Muscle of leg (tissue), 11 donors: Measurements from ENCODE around the gene ACYP2. TPM values are rescaled to one million over a fixed set of nuclear protein-coding genes. Genes with fewer than 3 reads are reported as not detected.
"Not testable (repeated sequence)": the region's sequence is repeated elsewhere in the genome, so short reads cannot be mapped to it uniquely, and the experiment has no call there.

ENCODE experiments used
- DNase-seq: peaks from one replicate; pipeline ENCODE4 v3.0.0; 2013
- H3K27ac ChIP-seq: one replicate; pipeline ENCODE4 v1.5.1; 2013; ENCODE audit warnings: mild to moderate bottlenecking, low read length, control low read depth
- H3K27me3 ChIP-seq: one replicate; pipeline ENCODE4 v1.6.1; 2013; ENCODE audit warnings: low read length; ENCODE audit not compliant: control insufficient read depth, insufficient read depth
- H3K36me3 ChIP-seq: one replicate; pipeline ENCODE4 v1.6.1; 2013; ENCODE audit warnings: low read length; ENCODE audit not compliant: control insufficient read depth, insufficient read depth
- H3K4me1 ChIP-seq: one replicate; pipeline ENCODE4 v1.6.1; 2013; ENCODE audit warnings: low read length; ENCODE audit not compliant: control insufficient read depth, insufficient read depth
- H3K4me3 ChIP-seq: one replicate; pipeline ENCODE4 v1.5.1; 2013; ENCODE audit warnings: low read length, control low read depth
- H3K9me3 ChIP-seq: replicated peaks from 2 replicates; pipeline ENCODE4 v1.6.1; 2013; ENCODE audit warnings: low read depth, low read length; ENCODE audit not compliant: control insufficient read depth
- WGBS: methylation state at CpG from one replicate; pipeline ENCODE4 v1.1.5; 2013; ENCODE audit warnings: missing lambda C conversion rate; ENCODE audit not compliant: insufficient coverage; 5-methylcytosine and 5-hydroxymethylcytosine counted together
- polyA plus RNA-seq, 8 donors: library from polyadenylated mRNA; unstranded; fragments of 120-200 nt; gene quantifications; one replicate each; pipeline versions ENCODE4 v1.2.1 to v1.2.3, GENCODE V29; 2013; ENCODE audit warnings: inconsistent platforms in 1 of 8, low replicate concordance in 1 of 8; ENCODE audit not compliant: insufficient read length in 8 of 8, insufficient read depth in 1 of 8
- total RNA-seq: library from RNA; stranded (reverse); fragments of 120-200 nt; gene quantifications from one replicate; pipeline ENCODE4 v1.2.4, GENCODE V29; 2013

The ACYP2 gene
- total and polyA plus RNA-seq, 9 donors = 16.7 to 27.1 (median 22.8) TPM

DNA sequence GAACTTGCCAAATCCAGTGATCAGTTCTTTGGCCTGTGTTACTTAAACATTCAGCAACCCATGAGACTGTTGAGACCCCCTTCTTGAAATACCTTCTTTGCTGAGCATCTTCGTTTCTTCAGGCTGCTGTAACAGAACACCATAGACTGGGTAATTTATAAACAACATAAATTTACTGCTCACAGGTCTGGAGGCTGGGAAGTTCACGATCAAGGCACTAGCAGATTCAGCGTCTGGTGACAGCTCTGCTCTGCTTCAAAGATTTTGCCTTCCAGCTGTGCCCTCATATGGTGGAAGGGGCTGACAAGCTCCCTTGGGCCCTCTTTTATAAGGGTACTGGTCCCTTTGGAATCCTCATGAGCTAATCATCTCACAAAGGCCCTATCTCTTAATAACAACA is 169.4 kb downstream of the ACYP2 start:
- no peak for DNase-seq
- 71% methylated on average over 2 of the region's 3 CpGs for WGBS
- Histone ChIP-seq H3K4me1 (peaks cover 13% of the 10 kb centered on the region), H3K36me3 (no peaks in the 10 kb centered on the region), H3K9me3 (no peaks in the 10 kb centered on the region), H3K4me3 (no peak overlapping the region), H3K27ac (no peak overlapping the region), H3K27me3 (no peaks in the 10 kb centered on the region)

DNA sequence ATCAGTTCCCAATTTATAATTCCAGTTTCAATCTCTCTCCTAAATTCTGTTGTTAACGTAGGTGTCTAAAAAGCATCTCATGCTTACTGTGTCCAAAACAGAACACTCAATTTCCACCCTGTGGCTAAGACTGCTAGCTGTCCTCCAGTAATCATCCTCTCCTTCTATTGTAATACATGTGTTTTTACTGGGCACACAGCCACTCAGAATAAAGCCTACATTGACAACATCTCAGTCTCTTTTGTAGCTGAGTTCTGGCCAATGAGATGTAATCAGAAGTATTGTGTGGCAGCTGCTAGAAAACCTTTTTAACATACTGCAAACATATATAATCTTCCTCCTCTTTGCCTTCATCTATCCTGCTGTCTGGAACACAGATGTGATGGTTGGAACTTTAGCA is 170.0 kb downstream of the ACYP2 start:
- Histone ChIP-seq H3K4me1 (peaks cover 14% of the 10 kb centered on the region), H3K4me3 (no peak overlapping the region), H3K36me3 (no peaks in the 10 kb centered on the region), H3K27me3 (no peaks in the 10 kb centered on the region), H3K27ac (no peak overlapping the region), H3K9me3 (no peaks in the 10 kb centered on the region)
- 100% methylated on average over 1 of the region's 1 CpG for WGBS
- no peak for DNase-seq

GRCh38 chr2:54287532-54287931 is 172.1 kb downstream of the ACYP2 start:
- H3K36me3 ChIP-seq = no peaks in the 10 kb centered on the region
- peaks cover 26% of the 10 kb centered on the region for H3K4me1 ChIP-seq
- H3K27ac ChIP-seq = peak overlapping the region; percentile 53
- no peaks in the 10 kb centered on the region for H3K27me3 ChIP-seq
- H3K9me3 ChIP-seq = no peaks in the 10 kb centered on the region
- 0% methylated on average over 1 of the region's 2 CpGs for WGBS
- DNase-seq = peak; percentile 94
- H3K4me3 ChIP-seq = no peak overlapping the region

DNA sequence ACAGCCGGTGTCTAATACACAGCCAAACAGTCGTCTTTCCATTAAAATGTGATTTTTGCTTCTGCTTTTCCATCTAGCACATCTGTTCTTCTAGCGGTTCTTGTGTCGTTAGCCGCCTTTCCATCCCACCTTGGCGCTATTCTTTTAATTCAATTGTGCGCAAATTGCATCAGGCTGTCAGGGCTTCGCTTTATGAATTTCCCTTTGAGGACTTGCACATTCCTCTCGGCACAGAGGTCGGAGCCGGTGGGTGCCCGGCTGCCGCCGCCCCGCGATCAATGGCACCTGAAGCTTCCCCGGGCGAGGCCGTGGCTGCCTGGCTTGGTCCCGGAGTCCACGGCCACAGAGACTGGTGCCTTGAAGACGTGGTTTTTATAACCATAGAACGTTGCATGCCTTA is 174.5 kb downstream of the ACYP2 start:
- no peak overlapping the region for H3K4me3 ChIP-seq
- peak; percentile 58 for DNase-seq

GRCh38 chr2:54290356-54291025 is 175.1 kb downstream of the ACYP2 start:
- no peak overlapping the region for H3K4me3 ChIP-seq
- WGBS = 19% methylated on average over 4 of the region's 9 CpGs

More for the DNA sequence above, 174.5 kb downstream of the ACYP2 start:
- Histone ChIP-seq H3K27ac (peak overlapping the region; percentile 77), H3K4me1 (peaks cover 26% of the 10 kb centered on the region), H3K9me3 (no peaks in the 10 kb centered on the region), H3K36me3 (no peaks in the 10 kb centered on the region), H3K27me3 (no peaks in the 10 kb centered on the region)
- WGBS = 52% methylated on average over 17 of the region's 23 CpGs

DNA sequence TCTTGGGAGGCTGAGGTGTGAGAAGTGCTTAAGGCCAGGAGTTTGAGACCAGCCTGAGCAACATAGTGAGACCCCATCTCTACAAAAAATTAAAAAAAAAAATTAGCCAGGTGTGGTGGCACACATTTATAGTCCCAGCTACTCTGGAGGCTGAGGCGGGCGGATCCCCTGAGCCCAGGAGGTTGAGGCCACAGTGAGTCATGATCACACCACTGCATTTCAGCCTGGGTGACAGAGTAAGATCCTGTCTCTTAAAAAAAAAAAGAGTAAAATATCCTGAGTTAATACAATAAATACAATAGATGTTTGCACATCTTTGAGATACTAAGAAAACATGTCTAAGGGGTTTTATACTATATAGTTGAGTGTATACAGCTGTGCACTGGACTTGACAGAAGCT is 179.2 kb downstream of the ACYP2 start:
- H3K4me3 ChIP-seq, H3K9me3 ChIP-seq, H3K27me3 ChIP-seq, H3K27ac ChIP-seq, H3K36me3 ChIP-seq, DNase-seq: not testable (repeated sequence)
- H3K4me1 ChIP-seq = peaks cover 13% of the 10 kb centered on the region
- WGBS = no CpG with 5 or more reads among the region's 2 CpGs

More at GRCh38 chr2:54290356-54291025, 175.1 kb downstream of the ACYP2 start:
- peaks cover 26% of the 10 kb centered on the region for H3K4me1 ChIP-seq
- no peaks in the 10 kb centered on the region for H3K27me3 ChIP-seq
- H3K9me3 ChIP-seq = no peaks in the 10 kb centered on the region
- peak overlapping the region; percentile 77 for H3K27ac ChIP-seq
- peak; percentile 95 for DNase-seq
- H3K36me3 ChIP-seq = no peaks in the 10 kb centered on the region

- 80% methylated on average over 1 of the region's 5 CpGs for whole genome bisulfite sequencing
- Histone ChIP-seq H3K27me3 (no peaks in the 10 kb centered on the region), H3K4me3 (no peak overlapping the region), H3K4me1 (peaks cover 7% of the 10 kb centered on the region), H3K27ac (no peak overlapping the region), H3K36me3 (no peaks in the 10 kb centered on the region), H3K9me3 (no peaks in the 10 kb centered on the region)
- DNase-seq = no peak
These were observed 180.5 kb downstream of the ACYP2 start for GRCh38 chr2:54295911-54296310.

DNA sequence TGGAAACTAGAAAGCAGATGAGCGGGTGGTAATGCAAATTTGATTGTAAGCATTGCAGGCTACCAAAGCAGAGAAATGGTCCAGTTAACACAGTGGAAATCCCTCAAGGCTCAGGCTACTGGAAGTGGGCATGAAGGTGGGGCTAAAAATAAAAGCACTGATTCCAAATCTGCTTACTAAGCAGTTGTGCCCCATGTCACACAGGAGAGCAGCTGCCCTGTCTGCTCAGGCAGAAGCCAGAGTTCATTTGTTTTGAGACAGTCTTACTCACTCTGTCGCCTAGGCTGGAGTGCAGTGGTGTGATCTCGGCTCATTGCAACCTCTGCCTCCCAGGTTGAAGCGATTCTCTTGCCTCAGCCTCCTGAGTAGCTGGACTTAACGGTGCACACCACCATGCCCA is 183.1 kb downstream of the ACYP2 start:
- H3K36me3 ChIP-seq = no peaks in the 10 kb centered on the region
- no peak overlapping the region for H3K27ac ChIP-seq
- H3K4me1 ChIP-seq = no peaks in the 10 kb centered on the region
- no peaks in the 10 kb centered on the region for H3K9me3 ChIP-seq
- no peaks in the 10 kb centered on the region for H3K27me3 ChIP-seq
- WGBS = 64% methylated on average over 2 of the region's 5 CpGs
- no peak for DNase-seq
- no peak overlapping the region for H3K4me3 ChIP-seq

DNA sequence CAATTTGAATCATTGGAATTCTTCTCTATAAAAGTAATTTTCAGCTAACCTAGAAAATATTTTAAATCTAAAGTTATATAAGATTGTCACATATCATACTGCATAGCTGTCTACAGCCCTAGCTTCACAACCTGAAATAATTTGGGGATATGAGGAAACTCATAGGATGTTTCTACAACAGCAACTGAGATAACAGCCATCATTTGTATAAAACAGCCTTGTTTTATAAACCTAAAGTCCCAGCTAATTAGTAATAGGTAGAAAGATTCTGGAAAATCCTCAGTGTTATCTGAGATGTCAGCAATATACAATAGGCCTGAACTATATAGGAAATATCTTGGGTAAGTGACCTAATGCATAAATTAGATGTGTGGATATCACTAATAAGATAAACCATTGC is 188.2 kb downstream of the ACYP2 start:
- H3K4me3 ChIP-seq = no peak overlapping the region
- no peaks in the 10 kb centered on the region for H3K9me3 ChIP-seq
- no peaks in the 10 kb centered on the region for H3K4me1 ChIP-seq
- DNase-seq = no peak
- no peaks in the 10 kb centered on the region for H3K27me3 ChIP-seq
- no peaks in the 10 kb centered on the region for H3K36me3 ChIP-seq
- H3K27ac ChIP-seq = no peak overlapping the region

GRCh38 chr2:54306556-54306955 is 191.1 kb downstream of the ACYP2 start:
- H3K36me3 ChIP-seq = no peaks in the 10 kb centered on the region
- H3K27ac ChIP-seq = no peak overlapping the region
- no peak for DNase-seq
- no peaks in the 10 kb centered on the region for H3K27me3 ChIP-seq
- no peak overlapping the region for H3K4me3 ChIP-seq
- no CpG with 5 or more reads among the region's 3 CpGs for WGBS
- no peaks in the 10 kb centered on the region for H3K9me3 ChIP-seq
- no peaks in the 10 kb centered on the region for H3K4me1 ChIP-seq

GRCh38 chr2:54308186-54308585 is 192.8 kb downstream of the ACYP2 start:
- H3K36me3 ChIP-seq = no peaks in the 10 kb centered on the region
- no peak for DNase-seq
- 76% methylated on average over 2 of the region's 6 CpGs for WGBS

More at GRCh38 chr2:54308186-54308585, 192.8 kb downstream of the ACYP2 start:
- no peaks in the 10 kb centered on the region for H3K4me1 ChIP-seq
- H3K27ac ChIP-seq = no peak overlapping the region
- no peaks in the 10 kb centered on the region for H3K27me3 ChIP-seq
- no peak overlapping the region for H3K4me3 ChIP-seq
- H3K9me3 ChIP-seq = no peaks in the 10 kb centered on the region
